Activated naive CD4-positive, alpha-beta T cell treated with anti-CD3 and anti-CD28 coated beads, Interleukin-2, amount 50 U/mL, for 24 hours (primary cell): ENCODE measurements around the gene PANK1.
"Not testable (repeated sequence)": the region's sequence is repeated elsewhere in the genome, so short reads cannot be mapped to it uniquely, and the experiment has no call there.

Experiments
- H3K27ac Mint-ChIP-seq: one replicate; pipeline ENCODE4 v1.8.0; 2021; ENCODE audit warnings: mild to moderate bottlenecking, mixed read lengths
- H3K27me3 Mint-ChIP-seq: one replicate; pipeline ENCODE4 v1.8.0; 2021; ENCODE audit warnings: mixed read lengths
- H3K36me3 Mint-ChIP-seq: one replicate; pipeline ENCODE4 v1.8.0; 2021; ENCODE audit warnings: mixed read lengths
- H3K4me1 Mint-ChIP-seq: one replicate; pipeline ENCODE4 v1.8.0; 2021; ENCODE audit warnings: mixed read lengths
- H3K4me3 Mint-ChIP-seq: one replicate; pipeline ENCODE4 v1.8.0; 2021; ENCODE audit warnings: mild to moderate bottlenecking, mixed read lengths
- H3K9me3 Mint-ChIP-seq: one replicate; pipeline ENCODE4 v1.8.0; 2021; ENCODE audit warnings: mixed read lengths

Gene PANK1

GRCh38 chr10:89549510-89549909 is 95.5 kb downstream of the PANK1 start:
- Mint-ChIP-seq H3K4me3 (no peak overlapping the region), H3K27ac (no peak overlapping the region), H3K9me3 (no peaks in the 10 kb centered on the region), H3K27me3 (no peaks in the 10 kb centered on the region), H3K36me3 (no peaks in the 10 kb centered on the region), H3K4me1 (no peaks in the 10 kb centered on the region)

DNA sequence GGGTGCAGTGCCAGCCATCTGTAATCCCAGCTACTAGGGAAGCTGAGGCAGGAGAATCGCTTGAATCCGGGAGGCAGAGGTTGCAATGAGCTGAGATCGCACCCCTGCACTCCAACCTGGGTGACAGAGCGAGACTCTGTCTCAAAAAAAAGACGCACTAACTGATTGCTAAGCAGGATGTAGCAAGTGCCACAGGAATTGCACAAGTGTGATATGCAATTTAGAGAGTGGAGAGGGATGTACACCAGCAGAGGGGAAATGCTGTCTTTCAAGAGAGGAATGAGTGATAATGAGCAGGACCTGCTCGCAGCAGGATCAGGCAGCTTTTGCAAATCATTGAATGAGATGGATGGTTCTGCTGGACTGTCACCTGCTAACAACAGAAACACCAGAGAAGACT is 96.4 kb downstream of the PANK1 start:
- no peaks in the 10 kb centered on the region for H3K36me3 Mint-ChIP-seq

DNA sequence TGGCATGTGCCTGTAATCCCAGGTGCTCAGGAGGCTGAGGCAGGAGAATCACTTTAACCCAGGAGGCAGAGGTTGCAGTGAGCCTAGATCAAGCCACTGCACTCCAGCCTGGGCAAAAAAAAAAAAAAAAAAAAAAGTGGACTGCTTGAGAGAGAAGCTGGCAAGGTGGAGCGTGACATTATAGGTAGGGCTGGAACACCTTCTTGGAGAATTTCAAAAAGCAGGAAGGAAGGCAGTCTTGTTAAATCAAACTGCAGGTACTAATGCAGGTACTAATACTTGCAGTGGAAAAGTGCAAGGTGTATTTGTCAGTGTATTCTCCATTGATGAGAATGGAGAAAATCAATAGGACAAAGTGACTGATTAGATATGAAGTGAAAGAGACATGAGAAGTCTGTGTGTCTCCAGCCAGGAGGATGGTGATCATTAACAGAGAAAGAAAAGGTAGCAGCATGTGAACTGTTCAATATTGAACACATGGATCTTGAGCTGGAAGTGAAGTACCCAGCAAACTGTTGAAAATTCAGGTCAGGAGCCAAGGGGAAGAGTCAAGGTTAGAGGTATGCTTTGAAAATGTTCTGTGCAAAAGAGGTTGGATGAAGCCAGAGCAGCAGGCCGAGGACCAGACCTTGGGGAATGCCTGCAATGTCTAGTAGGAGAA is 97.1 kb downstream of the PANK1 start:
- H3K36me3 Mint-ChIP-seq: no peaks in the 10 kb centered on the region
- H3K9me3 Mint-ChIP-seq: no peaks in the 10 kb centered on the region
- H3K4me1 Mint-ChIP-seq: no peaks in the 10 kb centered on the region
- no peaks in the 10 kb centered on the region for H3K27me3 Mint-ChIP-seq
- H3K27ac Mint-ChIP-seq: no peak overlapping the region
- H3K4me3 Mint-ChIP-seq: no peak overlapping the region

More for the DNA sequence above, 96.4 kb downstream of the PANK1 start:
- Mint-ChIP-seq H3K4me1 (no peaks in the 10 kb centered on the region), H3K27me3 (no peaks in the 10 kb centered on the region), H3K4me3 (no peak overlapping the region), H3K9me3 (no peaks in the 10 kb centered on the region), H3K27ac (no peak overlapping the region)

- not testable (repeated sequence) for H3K27me3 Mint-ChIP-seq, H3K9me3 Mint-ChIP-seq, H3K27ac Mint-ChIP-seq, H3K4me3 Mint-ChIP-seq, H3K36me3 Mint-ChIP-seq, H3K4me1 Mint-ChIP-seq
Measured at GRCh38 chr10:89546651-89547050, 98.4 kb downstream of the PANK1 start.

- H3K9me3 Mint-ChIP-seq: no peaks in the 10 kb centered on the region
Measured at GRCh38 chr10:89543841-89544240, 101.2 kb downstream of the PANK1 start.

DNA sequence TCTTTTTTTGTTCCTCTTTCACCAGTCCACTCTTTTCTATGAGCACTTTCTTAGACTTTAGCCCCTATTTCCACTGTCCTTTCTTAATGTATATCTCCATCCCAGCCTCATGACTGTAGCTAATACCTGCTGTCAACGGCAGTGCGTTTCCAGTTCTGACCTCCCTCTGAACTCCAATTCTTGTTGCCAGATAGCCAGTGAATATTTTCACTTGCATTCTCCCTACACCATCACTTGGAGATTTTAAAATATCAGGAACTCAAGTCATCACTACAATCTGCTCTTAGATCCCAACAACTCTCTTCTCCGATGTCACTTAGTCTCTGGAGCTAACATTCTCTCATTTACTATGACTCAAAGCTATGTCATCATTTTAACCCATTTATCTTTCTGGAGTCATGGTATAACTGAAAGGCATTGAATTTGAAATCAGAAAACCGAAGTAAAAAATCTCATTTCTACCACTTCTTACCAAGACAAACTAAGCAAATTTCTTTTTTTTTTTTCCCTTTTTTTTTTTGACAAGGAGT is 104.6 kb downstream of the PANK1 start:
- peaks cover 3% of the 10 kb centered on the region for H3K36me3 Mint-ChIP-seq
- H3K27me3 Mint-ChIP-seq: peaks cover 32% of the 10 kb centered on the region
- no peak overlapping the region for H3K27ac Mint-ChIP-seq
- no peaks in the 10 kb centered on the region for H3K4me1 Mint-ChIP-seq
- H3K4me3 Mint-ChIP-seq: no peak overlapping the region
- H3K9me3 Mint-ChIP-seq: no peaks in the 10 kb centered on the region

More at GRCh38 chr10:89543841-89544240, 101.2 kb downstream of the PANK1 start:
- H3K4me1 Mint-ChIP-seq: no peaks in the 10 kb centered on the region
- no peak overlapping the region for H3K4me3 Mint-ChIP-seq
- peaks cover 15% of the 10 kb centered on the region for H3K27me3 Mint-ChIP-seq
- no peak overlapping the region for H3K27ac Mint-ChIP-seq
- H3K36me3 Mint-ChIP-seq: peaks cover 3% of the 10 kb centered on the region

DNA sequence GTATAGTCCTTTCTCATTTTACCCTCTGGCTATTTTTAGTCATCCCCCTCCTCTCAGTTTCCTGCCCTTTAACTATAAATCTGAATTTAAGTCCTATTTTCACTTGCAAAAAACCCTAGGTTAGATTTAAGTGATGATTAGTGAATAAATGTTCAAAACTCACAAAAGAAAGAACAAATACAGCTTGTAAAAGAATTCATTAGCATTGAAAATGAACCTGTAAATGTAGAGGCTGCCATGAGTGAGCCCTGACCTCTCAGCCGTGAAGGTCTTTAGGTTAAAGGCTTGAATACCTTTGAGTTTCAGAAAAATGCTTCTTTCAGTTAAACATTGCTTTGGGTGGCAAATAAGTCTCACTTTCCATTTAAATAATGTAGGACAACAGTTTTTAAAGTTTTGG is 107.7 kb downstream of the PANK1 start:
- no peaks in the 10 kb centered on the region for H3K36me3 Mint-ChIP-seq
- no peak overlapping the region for H3K27ac Mint-ChIP-seq
- no peaks in the 10 kb centered on the region for H3K9me3 Mint-ChIP-seq
- H3K4me3 Mint-ChIP-seq: no peak overlapping the region
- H3K27me3 Mint-ChIP-seq: peaks cover 45% of the 10 kb centered on the region
- peaks cover 9% of the 10 kb centered on the region for H3K4me1 Mint-ChIP-seq

- Mint-ChIP-seq H3K4me3 (peak overlapping the region; percentile 35), H3K27me3 (peaks cover 47% of the 10 kb centered on the region), H3K4me1 (peaks cover 9% of the 10 kb centered on the region), H3K9me3 (no peaks in the 10 kb centered on the region), H3K27ac (no peak overlapping the region), H3K36me3 (no peaks in the 10 kb centered on the region)
Measured at GRCh38 chr10:89536013-89536354, 109.1 kb downstream of the PANK1 start.

DNA sequence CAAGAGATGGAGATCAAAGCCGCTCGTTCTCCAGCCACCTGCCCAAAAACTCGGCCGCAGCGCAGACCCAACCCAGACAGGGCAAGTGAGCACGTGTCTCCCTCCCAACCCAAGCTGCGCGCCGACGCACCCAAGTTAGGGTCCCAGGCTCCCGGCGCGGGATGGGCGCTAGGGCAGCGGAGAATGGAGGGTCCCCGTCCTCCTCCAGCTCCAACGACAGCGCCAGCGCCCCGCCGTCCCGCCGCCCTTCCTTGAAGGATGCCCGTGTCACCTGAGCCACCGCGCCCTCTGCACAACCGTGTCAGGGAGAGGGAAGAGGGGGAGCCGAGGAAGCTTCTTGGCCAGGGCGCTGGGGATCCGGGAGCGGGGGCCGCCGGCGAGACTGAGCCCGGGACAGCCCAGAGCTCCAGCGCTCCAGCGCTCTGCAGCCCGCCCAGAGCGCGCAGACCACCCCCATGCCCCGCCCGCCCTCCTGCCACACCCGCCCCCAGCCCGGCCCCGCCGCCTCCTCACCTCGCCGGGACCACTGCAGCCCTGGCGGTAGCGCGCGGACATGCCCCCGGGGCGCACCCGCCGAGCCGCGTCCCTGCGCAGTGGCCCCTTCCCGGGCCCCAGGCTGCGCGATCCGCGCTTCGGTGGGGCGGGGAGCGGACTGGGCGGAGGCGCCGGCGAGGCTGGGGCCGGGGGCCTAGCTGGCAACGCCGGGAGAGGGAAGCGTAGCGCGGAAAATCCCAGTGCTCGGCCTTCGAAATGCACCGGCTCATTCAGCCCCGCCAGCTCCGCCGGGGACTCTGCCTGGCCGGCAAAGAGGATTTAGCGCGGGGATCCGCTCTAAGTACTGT is 109.7 kb downstream of the PANK1 start, which contains the start of gene SLC16A12:
TSS of gene SLC16A12 (minus strand) at position 424 of the 842 bp plus-strand sequence. CDS start 73,016 bp downstream, outside the sequence.
- Mint-ChIP-seq H3K36me3 (no peaks in the 10 kb centered on the region), H3K27me3 (peaks cover 48% of the 10 kb centered on the region), H3K4me3 (peak within 1 kb of the TSS; percentile 35), H3K4me1 (peaks cover 9% of the 10 kb centered on the region), H3K27ac (no peak within 1 kb of the TSS), H3K9me3 (no peaks in the 10 kb centered on the region)

- H3K36me3 Mint-ChIP-seq: no peaks in the 10 kb centered on the region
- H3K9me3 Mint-ChIP-seq: no peaks in the 10 kb centered on the region
- peaks cover 9% of the 10 kb centered on the region for H3K4me1 Mint-ChIP-seq
- H3K27ac Mint-ChIP-seq: no peak overlapping the region
- H3K27me3 Mint-ChIP-seq: peaks cover 45% of the 10 kb centered on the region
- H3K4me3 Mint-ChIP-seq: no peak overlapping the region
Measured at GRCh38 chr10:89534826-89535166, 110.2 kb downstream of the PANK1 start.
